DMS153 treated with DMSO at 0.1 percent for 48 hours (cell line): Measurements from ENCODE around the gene QTRT2.

Source experiments
- DNase-seq: peaks from one replicate; lab custom pipeline; 2025; ENCODE audit not compliant: unreplicated experiment; lab: John Stamatoyannopoulos, UW

Gene QTRT2

DNA sequence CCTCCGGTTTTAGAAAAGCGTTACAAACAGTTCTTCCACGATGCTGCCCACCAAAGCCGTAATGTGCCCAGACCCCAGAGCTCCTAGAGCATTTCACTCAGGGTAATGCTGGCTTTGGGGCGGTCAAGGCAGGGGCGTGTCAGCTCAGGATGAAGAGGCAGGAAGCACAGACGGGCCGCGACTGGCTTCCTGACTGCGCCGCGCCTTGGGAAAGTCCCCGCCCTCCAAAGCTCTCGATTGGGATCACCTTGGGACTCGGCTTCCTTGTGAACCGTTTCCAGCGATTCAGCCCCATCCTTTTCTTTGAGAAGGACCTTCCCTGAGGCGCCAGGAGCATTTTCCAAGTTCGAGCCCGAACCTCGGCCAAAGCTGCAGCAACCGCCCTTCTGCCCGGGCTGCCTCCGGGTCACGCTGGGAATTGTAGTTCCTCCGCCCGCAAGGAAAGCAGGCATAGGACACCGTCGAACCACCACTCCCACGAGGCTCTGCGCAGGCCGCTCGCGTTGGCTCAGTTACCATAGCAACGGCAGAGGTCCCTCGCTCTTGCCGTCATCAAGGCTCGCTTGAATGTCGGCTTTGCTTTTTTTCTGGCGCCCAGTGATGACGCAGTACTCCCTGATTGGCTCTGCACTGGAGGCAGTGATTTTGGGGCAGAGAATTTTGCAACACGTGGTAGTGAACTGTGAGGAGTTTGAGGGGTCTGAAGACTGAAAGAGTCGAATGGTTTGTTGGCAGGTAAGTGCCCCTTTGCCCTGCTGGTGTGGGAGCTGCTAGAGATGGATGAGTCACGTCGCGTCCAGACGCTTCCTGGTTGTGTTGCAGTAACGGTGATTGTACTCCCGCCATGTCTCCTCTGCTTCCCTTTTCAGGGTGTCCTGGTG is at the start of gene QTRT2, which contains the start of gene CCDC191:
Gene QTRT2, plus strand, starts transcription at position 608 of the 881 bp plus-strand sequence. CDS start 8,521 bp downstream, outside the sequence.
Gene CCDC191, minus strand, starts transcription at position 397 of the 881 bp plus-strand sequence. Its CDS starts 60 bp downstream, at position 337.
- peak; percentile 91 for DNase-seq

DNA sequence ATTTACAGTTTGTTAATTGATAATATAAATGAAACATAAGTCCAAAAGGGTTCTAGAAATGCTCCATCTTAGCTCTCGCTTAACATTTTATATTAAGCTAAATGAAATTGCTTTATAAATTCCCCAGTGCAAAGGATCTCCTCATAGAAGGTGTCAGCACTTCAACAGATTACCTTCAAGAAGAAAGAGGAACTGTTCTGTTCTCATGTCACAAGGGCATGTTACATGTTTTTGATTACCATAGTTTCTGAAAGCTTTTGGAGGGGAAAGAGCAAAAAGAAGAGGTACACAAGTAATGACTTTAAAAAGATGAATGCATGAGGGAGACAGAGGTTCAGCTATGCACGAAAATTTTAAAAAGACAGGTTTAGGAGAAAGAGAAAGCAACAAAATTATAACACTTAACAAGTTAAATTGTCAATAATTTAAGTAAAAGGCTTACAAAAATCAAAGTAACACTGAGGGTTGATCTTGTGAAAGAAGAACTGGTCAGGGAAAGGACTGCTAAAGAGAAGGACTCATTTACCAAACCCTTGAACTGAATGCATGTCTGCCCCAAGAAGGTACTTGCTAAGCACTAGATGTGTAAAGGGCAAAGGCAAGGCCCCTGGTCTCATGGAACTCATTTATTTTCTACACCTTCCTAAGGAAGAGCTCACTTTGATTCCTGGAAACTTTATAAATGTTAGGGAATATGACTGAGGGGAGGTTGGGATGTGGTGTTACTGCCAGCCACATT is 45.3 kb upstream of the QTRT2 start:
- DNase-seq = no peak

DNA sequence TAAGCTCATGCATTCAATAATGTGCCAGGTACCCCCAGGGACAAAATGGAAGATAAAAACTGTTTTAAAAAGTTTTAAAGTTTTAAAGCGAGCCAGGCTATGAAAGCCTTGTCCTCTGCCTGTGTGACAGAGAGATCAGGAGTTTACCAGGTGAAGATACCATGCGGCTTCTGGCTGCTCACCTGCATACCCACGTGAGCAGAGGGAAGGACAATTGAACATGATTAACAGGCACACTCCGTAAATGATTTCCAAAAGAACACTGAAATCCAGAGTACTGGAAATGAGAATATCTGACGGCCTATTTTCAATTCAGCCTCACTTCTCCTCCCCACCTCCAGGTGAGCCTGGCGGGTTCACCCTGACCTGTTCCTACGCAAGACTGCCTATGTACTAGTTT is 42.3 kb upstream of the QTRT2 start:
- DNase-seq = no peak

DNA sequence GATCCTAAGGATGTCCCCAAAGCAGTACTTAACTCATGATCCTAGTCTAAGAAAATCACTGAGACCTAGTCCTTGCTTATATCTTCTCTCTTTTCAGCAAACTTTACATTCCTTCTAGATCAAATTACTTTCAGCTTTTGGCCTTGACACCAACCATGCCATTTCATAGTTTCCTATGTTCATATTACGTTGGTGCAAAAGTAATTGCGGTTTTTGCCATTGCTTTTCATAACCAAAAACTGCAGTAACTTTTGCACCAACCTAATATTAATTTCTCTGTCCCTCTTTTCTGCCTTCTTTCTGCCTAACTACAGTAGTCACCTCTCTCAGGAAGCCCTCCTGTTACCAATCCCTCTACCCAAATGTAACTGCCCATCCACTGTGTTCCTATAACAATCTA is 37.1 kb upstream of the QTRT2 start:
- DNase-seq = no peak

DNA sequence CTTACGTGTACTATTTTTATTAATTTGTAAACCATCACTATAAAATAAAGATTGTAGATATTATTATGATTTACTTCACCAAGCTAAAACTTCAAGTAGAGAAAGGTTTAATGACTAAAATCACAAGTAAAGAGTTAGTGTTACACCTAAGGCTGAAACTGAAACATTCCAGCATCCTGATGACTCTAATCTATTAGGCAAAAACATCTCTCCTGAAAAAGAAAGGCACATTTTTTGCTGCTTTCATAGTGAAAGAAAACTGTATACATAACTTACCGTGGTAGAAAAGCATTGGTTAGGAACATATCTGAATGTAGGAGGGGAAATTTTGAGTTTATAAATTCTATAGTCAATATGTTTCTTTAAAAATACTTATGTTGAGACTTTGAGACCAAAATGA is 35.6 kb upstream of the QTRT2 start:
- no peak for DNase-seq

DNA sequence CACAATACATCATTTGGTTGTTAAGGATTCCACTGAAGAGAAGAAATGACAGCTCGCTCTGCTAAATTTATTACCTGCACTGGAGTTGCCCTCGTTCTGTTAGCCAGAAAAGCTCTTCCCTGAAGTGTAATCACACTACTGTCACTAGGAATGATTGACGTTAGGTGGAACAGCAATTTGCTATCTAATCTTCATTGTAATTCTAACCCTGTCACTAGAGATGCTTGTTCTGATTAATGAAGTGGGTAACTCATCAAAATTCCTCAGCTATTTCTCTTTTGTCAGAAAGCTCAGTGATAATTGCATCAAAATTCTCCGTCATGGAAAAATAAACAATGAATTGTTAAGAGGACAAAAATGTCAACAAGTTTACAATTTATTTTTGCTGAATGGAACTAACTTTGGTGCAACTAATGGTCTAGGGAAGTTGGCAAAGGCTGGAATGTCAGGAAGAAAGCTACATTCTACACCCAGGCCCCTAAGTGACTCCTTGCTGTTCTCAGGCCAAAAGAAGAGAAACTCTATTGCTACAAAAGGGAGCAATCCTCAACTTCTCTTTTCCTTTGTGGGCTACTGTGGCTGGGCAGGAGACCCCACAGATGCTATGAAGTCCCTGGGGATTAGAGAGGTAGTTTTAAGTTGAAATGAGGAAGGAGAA is 34.3 kb upstream of the QTRT2 start:
- DNase-seq = no peak

DNA sequence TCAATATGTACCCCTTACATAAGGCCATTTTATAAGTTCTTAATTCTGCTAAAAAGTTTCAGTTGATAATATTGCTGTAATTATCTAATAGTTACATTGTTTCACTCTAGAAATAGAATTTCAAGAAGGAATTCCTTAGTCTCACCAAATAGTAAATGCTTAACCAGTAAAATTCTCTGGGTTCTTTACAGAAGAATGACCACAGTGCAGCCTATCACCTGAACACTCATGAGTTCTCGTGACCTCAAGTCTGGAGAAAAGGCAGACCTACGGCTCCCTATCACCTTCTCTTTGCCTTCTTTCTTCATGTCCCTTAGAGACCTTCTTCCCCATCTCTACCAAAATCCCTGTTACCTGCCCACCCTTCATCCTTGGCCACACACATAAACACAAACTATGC is 31.1 kb upstream of the QTRT2 start:
- no peak for DNase-seq

DNA sequence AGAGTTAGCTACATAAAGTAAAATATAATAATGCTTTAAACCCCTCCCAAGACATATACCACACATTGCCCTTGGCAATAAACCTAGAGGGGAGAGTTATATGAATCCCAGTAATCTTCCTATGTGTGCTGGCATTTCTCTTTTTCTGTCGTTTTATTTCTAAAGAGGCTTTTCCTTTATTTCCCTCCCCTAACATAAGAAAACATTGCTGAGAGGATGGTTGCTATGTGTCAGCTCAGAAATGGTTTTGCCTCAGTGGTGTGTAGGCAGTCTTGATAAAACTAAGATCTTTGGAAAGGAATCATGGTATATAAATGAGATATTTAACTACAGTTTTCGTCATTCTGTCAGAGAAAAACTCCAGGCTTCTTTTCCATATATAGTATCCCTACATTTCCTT is 30.2 kb upstream of the QTRT2 start:
- no peak for DNase-seq

DNA sequence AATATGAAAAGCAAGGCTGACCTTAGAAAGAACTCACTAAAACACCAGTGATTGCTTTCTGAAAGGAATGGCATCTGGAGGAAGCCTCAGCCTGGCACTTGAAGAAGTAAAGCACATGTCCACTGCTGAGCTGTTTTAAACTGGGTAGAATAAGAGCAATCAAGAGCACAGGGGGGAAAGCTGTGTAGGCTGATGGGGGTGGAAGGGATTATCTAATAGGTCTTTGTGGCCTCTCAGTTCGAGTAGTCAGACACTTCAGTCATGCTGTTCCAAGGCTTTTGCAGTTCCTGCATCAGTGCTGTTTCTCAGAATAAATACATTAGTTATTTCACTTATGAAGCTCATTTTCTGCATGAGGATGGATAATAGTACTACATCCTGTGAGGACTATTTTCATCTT is 22.8 kb upstream of the QTRT2 start:
- no peak for DNase-seq

DNA sequence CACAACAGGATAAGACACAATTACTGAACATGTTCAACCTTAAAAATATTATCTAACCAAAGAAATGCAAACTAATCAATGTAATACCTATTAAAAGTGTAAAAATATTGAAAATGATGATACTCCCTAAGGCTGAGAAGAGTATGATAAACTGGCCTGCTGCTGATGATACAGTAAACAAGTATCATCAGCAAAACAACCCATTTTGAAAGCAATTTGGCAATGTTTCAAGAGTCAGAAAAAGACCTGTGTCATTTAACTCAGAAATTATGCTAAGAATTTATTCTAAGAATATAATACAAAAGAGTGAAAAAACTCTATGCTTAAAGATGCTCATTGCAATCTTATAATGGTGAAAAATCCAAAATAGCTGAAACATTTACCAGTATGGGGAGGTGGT is 22.3 kb upstream of the QTRT2 start:
- DNase-seq = no peak

DNA sequence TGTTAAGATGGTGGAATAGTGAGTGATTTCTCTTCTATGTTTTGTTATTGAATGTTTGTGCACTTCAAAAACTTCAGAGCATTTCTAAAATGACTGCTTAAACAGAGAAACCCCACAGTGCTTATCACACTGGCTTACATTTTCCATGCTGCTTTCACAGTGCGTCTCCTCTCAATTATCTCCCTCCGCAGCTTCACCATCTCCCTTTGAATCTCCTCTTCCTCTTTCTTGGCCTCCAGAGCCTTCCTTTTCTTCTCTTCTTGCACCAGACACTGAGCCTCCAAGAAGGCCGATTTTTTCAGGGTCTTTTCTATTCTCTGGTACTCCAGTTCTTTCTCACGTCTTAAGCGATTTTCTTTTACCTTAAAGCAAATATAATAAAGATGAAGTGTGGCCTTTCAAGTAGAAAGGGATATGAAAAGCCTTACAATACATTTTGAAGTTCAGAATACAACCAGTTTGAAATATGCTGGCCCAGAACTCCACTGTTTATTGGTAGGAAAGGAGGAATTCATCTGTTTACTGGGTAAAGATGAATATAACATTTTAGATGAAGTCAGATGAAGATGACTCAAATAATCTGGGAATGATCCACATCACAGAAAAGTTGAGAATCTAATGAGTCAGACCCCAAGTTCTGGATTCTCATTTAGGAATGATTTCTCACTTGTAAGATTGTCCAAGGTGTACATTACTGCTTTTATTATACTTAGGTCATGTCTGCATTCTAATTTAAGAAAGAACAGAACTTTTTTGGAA is 21.6 kb upstream of the QTRT2 start:
- no peak for DNase-seq

DNA sequence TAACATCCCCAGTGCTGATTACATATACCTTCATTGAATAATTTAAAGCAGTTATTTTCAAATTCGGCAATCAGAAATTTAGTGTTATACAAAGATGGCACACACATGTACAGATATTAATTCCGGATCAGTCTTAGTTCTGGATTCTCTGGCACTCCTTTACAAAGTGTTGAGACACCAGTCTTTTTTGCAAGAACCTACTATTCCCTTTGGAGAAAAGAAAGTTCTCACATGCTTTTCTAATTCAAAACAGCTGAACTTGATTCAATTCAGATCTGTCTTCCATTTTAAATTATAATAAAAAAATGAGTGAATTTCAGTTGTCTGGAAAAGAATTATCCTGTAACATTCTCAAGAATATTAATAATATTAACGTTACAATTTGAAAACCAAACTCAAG is 20.6 kb upstream of the QTRT2 start:
- no peak for DNase-seq

DNA sequence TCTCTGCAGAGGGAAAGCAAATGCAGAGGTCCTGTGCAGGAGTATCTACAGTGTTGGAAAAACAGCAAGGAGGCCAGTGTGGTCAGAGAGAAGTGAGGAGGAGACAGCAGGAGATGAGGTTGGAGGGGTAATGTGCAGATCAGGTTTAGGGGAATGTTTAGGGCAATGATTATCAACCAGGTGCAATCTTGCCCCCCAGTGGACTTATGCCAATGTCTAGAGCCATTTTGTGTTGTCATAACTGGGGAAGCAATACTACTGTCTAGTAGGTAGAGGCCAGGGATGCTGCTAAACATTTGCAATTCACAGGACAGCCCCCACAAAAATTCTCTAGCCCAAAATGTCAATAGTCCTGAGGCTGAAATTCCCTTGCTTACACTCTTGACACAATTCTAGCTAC is 13.3 kb upstream of the QTRT2 start:
- no peak for DNase-seq

DNA sequence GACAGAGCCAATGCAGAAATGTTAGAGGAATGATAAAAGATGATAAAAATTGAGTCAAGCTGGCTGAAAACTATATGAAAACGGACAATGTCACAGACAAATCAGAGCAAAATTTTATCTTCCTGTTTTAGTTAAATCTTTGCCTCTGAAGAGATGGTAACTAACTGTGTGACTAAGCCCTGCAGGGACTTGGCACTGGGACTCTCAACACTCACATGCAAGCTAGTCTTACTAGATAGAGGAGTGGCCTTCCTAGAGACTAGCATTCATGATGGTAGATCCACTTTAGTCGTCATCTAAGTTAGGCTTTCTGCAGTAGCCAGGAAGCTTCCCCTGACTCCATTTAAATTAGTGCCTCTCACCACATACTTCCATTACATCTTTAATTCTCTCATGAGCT is 4.3 kb upstream of the QTRT2 start:
- no peak for DNase-seq

DNA sequence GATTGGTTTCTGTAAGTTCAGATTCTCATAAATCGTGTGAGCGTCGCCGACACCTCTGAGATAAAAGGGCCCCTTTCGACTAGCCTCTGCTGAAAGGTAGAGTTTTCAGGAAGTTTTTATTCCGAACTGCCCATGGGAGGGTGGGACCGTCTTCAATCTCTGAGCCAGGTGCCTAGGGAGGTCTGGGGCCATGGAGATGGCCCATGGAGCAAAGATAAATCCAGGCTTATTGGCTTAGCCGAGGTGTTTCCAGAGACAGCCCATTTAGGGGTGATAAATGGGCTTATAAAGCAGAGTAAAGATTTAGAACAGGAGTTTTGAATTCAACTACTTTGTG is 442 bp downstream of the QTRT2 start:
- no peak for DNase-seq

DNA sequence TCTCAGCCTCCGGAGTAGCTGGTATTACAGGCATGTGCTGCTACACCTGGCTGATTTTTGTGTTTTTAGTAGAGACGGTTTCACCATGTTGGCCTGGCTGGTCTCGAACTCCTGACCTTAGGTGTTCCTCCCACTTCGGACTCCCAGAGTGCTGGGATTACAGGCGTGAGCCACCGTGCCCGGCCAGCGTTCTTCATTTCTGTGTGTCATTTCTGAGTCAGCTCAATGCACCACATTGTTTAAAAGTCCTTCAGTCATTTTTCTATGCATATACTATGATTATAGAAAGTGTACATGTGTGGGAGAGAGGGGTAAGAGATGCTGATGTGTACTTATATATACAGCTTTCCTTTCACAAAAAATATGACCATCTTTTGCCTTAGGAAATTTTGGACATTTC is 2.1 kb downstream of the QTRT2 start:
- no peak for DNase-seq

DNA sequence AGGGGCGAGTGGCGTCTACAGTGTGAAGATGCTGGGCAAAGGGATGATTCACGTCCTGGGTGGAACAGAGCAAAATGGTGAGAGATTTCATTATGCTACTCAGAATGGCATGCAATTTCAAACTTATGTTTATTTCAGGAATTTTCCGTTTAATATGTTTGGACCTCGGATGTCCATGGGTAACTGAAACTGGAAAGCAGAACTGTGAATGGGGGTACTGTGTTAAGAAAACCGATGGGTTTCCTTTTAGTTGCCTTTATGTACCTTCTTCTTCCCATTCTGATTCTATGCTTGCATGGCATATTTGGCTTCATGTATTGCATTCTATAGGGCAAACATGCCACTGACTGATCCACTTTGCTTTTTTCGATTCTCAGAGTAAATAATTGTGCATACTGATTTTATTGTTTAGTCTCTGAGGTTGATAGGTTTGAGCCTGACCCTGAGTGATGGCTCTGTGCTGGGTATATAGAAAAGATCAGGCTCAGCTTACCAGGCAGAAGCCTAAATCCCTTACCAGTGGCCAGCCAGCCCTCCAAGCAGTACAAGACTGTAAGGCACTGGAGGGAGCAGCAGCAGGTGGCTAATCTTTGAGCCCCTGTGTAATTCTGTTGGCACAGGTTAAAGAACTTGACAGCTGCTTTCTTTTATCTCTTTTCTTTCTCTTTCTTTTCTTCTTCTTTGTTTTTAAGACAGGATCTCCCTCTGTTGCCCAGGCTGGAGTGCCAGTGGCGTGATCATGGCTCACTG is 4.5 kb downstream of the QTRT2 start:
- DNase-seq = no peak

DNA sequence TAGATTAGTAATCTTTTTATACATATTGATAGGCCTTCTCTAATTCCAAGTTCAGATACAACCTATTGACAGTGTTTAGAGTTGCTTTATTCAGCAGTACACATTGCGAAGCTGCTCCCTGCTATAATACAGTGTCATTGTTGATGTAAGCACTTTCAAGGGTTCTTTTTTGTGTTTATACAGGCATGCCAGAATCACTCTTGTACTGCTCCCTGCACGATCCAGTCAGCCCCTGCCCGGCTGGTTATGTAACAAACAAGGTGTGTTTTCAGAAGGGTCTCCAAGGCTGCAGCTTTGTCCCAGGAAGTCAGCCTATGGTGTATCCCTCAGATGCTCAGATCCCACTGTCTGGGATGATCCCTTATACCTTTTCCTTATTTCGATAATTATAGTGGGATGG is 11.3 kb downstream of the QTRT2 start:
- DNase-seq = no peak

DNA sequence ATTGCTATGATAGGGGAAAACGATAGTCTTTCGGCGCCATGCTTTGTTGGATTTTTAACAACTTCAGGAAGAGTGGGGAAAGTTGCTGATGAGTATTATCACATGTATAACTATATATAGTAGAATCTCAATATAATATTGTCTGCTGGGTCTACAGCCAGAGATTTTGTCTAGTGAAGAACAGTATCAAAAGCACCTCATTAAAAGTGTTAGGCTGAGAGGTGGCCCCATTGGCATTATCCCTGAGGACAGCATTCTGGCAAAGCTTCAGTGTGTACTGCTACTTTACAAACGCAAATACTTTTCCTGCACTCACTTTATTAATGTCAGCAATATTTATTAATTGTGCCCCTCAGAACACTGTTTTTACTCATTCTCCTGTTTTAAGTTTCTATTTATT is 11.8 kb downstream of the QTRT2 start:
- no peak for DNase-seq

DNA sequence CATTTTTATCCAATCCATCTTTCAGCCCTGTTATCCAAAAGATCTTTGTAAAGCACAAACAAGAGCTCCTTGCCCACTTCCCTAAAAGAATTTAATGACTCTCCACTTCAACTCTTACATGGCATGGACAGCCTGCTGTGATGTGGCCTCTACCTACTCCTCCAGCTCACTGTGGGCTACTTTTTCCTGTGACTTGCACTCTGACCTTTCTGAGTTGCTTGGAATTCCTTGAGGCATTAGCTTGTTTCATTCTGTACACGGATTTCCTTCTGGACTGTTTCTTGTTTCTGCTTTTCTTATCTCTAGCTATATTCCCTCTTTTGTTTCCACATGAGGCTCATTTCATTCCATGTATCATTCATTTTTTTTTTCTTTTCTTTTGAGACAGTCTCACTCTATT is 15.2 kb downstream of the QTRT2 start:
- DNase-seq = no peak
